PC-3 (cell line): ENCODE measurements around the gene ANTKMT.

Experiments used
- EZH2 ChIP-seq: fragments of 300-600 bp; sonication (generic); IDR thresholded peaks from one replicate; pipeline ENCODE4 v1.6.1; 2017; ENCODE audit warnings: antibody characterized with exemption, mild to moderate bottlenecking, low read length; ENCODE audit not compliant: unreplicated experiment
- TF ChIP-seq, protein P1 (sequence below): fragments of 300-600 bp; sonication (generic); conservative IDR thresholded peaks from 2 replicates; pipeline ENCODE4 v1.5.1; 2017; ENCODE audit warnings: antibody characterized with exemption, low read depth, mild to moderate bottlenecking, low read length

GRCh38 chr16:759110-759910 is 38.4 kb downstream of the ANTKMT start:
- TF ChIP-seq, protein P1, sequence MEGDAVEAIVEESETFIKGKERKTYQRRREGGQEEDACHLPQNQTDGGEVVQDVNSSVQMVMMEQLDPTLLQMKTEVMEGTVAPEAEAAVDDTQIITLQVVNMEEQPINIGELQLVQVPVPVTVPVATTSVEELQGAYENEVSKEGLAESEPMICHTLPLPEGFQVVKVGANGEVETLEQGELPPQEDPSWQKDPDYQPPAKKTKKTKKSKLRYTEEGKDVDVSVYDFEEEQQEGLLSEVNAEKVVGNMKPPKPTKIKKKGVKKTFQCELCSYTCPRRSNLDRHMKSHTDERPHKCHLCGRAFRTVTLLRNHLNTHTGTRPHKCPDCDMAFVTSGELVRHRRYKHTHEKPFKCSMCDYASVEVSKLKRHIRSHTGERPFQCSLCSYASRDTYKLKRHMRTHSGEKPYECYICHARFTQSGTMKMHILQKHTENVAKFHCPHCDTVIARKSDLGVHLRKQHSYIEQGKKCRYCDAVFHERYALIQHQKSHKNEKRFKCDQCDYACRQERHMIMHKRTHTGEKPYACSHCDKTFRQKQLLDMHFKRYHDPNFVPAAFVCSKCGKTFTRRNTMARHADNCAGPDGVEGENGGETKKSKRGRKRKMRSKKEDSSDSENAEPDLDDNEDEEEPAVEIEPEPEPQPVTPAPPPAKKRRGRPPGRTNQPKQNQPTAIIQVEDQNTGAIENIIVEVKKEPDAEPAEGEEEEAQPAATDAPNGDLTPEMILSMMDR, result no peak
- TF ChIP-seq EZH2, result no peak
